Loucy (cell line): ENCODE results near the gene SEC23IP.
A peak's percentile ranks its signal among the peaks of the same experiment; 100 is the strongest.

Source experiments
- CTCF ChIP-seq: fragments of 200-600 bp; sonication (generic); conservative IDR thresholded peaks from 2 replicates; pipeline ENCODE4 v1.5.1; 2014; ENCODE audit warnings: mild to moderate bottlenecking, antibody characterized with exemption, low read length
- EZH2phosphoT487 ChIP-seq: fragments of 200-600 bp; IDR thresholded peaks from 2 replicates; pipeline ENCODE4 v1.6.1; 2018; ENCODE audit warnings: antibody characterized with exemption, mild to moderate bottlenecking, moderate library complexity, borderline replicate concordance

GRCh38 chr10:119859420-119860258 lies 32.9 kb upstream of the SEC23IP start:
- TF ChIP-seq CTCF (peak; percentile 84), EZH2phosphoT487 (no peak)
